Muscle layer of duodenum (tissue), 2 donors: Measurements from ENCODE around the gene MGLL.

Source experiments
- H3K27ac ChIP-seq: one replicate; pipeline ENCODE4 v1.7.0; 2013; ENCODE audit warnings: mild to moderate bottlenecking, low read length
- H3K27me3 ChIP-seq: one replicate; pipeline ENCODE4 v1.7.0; 2013; ENCODE audit warnings: low read depth, mild to moderate bottlenecking, control low read depth, low read length
- H3K36me3 ChIP-seq, 2 donors: one replicate each; pipeline ENCODE4 v1.7.0; 2013; ENCODE audit warnings: low read length in 2 of 2, control low read depth in 1 of 2, mild to moderate bottlenecking in 1 of 2; ENCODE audit not compliant: insufficient read depth in 2 of 2, control insufficient read depth in 1 of 2
- H3K4me1 ChIP-seq, 2 donors: one replicate each; pipeline ENCODE4 v1.7.0; 2013; ENCODE audit warnings: low read length in 2 of 2, mild to moderate bottlenecking in 2 of 2, control low read depth in 1 of 2, moderate library complexity in 1 of 2; ENCODE audit not compliant: insufficient read depth in 2 of 2, control insufficient read depth in 1 of 2
- H3K4me3 ChIP-seq, 2 donors: one replicate each; pipeline ENCODE4 v1.7.0; 2013; ENCODE audit warnings: low read length in 2 of 2, low read depth in 1 of 2, mild to moderate bottlenecking in 1 of 2
- H3K9me3 ChIP-seq, 2 donors: one replicate each; pipeline ENCODE4 v1.7.0; 2013; ENCODE audit warnings: low read length in 2 of 2, control low read depth in 1 of 2, mild to moderate bottlenecking in 1 of 2; ENCODE audit not compliant: control insufficient read depth in 1 of 2
- donor health status: healthy.

The MGLL gene

GRCh38 chr3:127677541-127678314 lies 144.6 kb downstream of the MGLL start:
- Histone ChIP-seq H3K9me3 (no peaks in the 10 kb centered on the region), H3K4me3 (no peak overlapping the region), H3K4me1 (peaks cover 0 to 19% of the 10 kb centered on the region in 2 donors), H3K36me3 (peaks cover 5 to 33% of the 10 kb centered on the region in 2 donors), H3K27ac (no peak overlapping the region), H3K27me3 (no peaks in the 10 kb centered on the region)

- H3K27me3 ChIP-seq: no peaks in the 10 kb centered on the region
- H3K9me3 ChIP-seq: no peaks in the 10 kb centered on the region
- H3K27ac ChIP-seq: no peak overlapping the region
- H3K4me3 ChIP-seq: no peak overlapping the region
- H3K4me1 ChIP-seq: peaks cover 0 to 21% of the 10 kb centered on the region in 2 donors
- H3K36me3 ChIP-seq: peaks cover 5 to 33% of the 10 kb centered on the region in 2 donors
Observed at GRCh38 chr3:127676921-127677351, 145.4 kb downstream of the MGLL start.

- Histone ChIP-seq H3K4me1 (peaks cover 0 to 26% of the 10 kb centered on the region in 2 donors), H3K27me3 (no peaks in the 10 kb centered on the region), H3K4me3 (no peak overlapping the region), H3K27ac (no peak overlapping the region), H3K9me3 (no peaks in the 10 kb centered on the region), H3K36me3 (peaks cover 5 to 33% of the 10 kb centered on the region in 2 donors)
Observed at GRCh38 chr3:127676456-127676855, 145.9 kb downstream of the MGLL start.

- no peaks in the 10 kb centered on the region for H3K27me3 ChIP-seq
- H3K27ac ChIP-seq: no peak overlapping the region
- H3K36me3 ChIP-seq: peaks cover 5 to 33% of the 10 kb centered on the region in 2 donors
- no peak overlapping the region for H3K4me3 ChIP-seq
- peaks cover 0 to 28% of the 10 kb centered on the region in 2 donors for H3K4me1 ChIP-seq
- no peaks in the 10 kb centered on the region for H3K9me3 ChIP-seq
Observed at GRCh38 chr3:127675651-127676391, 146.5 kb downstream of the MGLL start.

- H3K27me3 ChIP-seq: no peaks in the 10 kb centered on the region
- no peaks in the 10 kb centered on the region for H3K9me3 ChIP-seq
- no peak overlapping the region for H3K27ac ChIP-seq
- peaks cover 5 to 23% of the 10 kb centered on the region in 2 donors for H3K36me3 ChIP-seq
- H3K4me1 ChIP-seq: peaks cover 0 to 28% of the 10 kb centered on the region in 2 donors
- no peak overlapping the region for H3K4me3 ChIP-seq
Observed at GRCh38 chr3:127674790-127675189, 147.5 kb downstream of the MGLL start.

GRCh38 chr3:127674101-127674721 lies 148.1 kb downstream of the MGLL start:
- H3K9me3 ChIP-seq: no peaks in the 10 kb centered on the region
- peaks cover 5 to 19% of the 10 kb centered on the region in 2 donors for H3K36me3 ChIP-seq
- no peak overlapping the region for H3K27ac ChIP-seq
- no peaks in the 10 kb centered on the region for H3K27me3 ChIP-seq
- H3K4me3 ChIP-seq: peak overlapping the region in 1 of 2 donors; percentile 96
- H3K4me1 ChIP-seq: peaks cover 0 to 28% of the 10 kb centered on the region in 2 donors

GRCh38 chr3:127673191-127674100 lies 148.9 kb downstream of the MGLL start:
- no peaks in the 10 kb centered on the region for H3K9me3 ChIP-seq
- no peaks in the 10 kb centered on the region for H3K27me3 ChIP-seq
- peaks cover 0 to 28% of the 10 kb centered on the region in 2 donors for H3K4me1 ChIP-seq
- H3K36me3 ChIP-seq: peaks cover 5 to 19% of the 10 kb centered on the region in 2 donors
- H3K27ac ChIP-seq: no peak overlapping the region
- H3K4me3 ChIP-seq: peak overlapping the region; percentile 62 to 96

GRCh38 chr3:127672429-127673190 lies 149.7 kb downstream of the MGLL start, which contains the start of gene ABTB1:
ABTB1 (plus strand) TSS chr3:127672952; CDS start chr3:127673026, 74 bp downstream.
- Histone ChIP-seq H3K9me3 (no peaks in the 10 kb centered on the region), H3K4me3 (peak within 1 kb of the TSS; percentile 62 to 96)

GRCh38 chr3:127671523-127672428 lies 150.5 kb downstream of the MGLL start:
- H3K4me1 ChIP-seq: peaks cover 0 to 28% of the 10 kb centered on the region in 2 donors
- H3K4me3 ChIP-seq: peak overlapping the region; percentile 39 to 96

More at GRCh38 chr3:127672429-127673190, 149.7 kb downstream of the MGLL start, which contains the start of gene ABTB1:
- peaks cover 0 to 28% of the 10 kb centered on the region in 2 donors for H3K4me1 ChIP-seq
- H3K27me3 ChIP-seq: no peaks in the 10 kb centered on the region
- H3K27ac ChIP-seq: peak within 1 kb of the TSS; percentile 51
- peaks cover 0 to 17% of the 10 kb centered on the region in 2 donors for H3K36me3 ChIP-seq

More at GRCh38 chr3:127671523-127672428, 150.5 kb downstream of the MGLL start:
- Histone ChIP-seq H3K9me3 (no peaks in the 10 kb centered on the region), H3K36me3 (peaks cover 0 to 10% of the 10 kb centered on the region in 2 donors), H3K27ac (peak overlapping the region; percentile 51), H3K27me3 (no peaks in the 10 kb centered on the region)
